SK-N-SH treated with all-trans-retinoic acid at 6 μM for 48 hours (cell line): ENCODE data around the gene AMELY.

Experiments
- BACH2 ChIP-seq: fragments of 250-450 bp; sonication (Bioruptor Pico); IDR thresholded peaks from 2 replicates; pipeline ENCODE4 v1.9.0; 2021; ENCODE audit warnings: mild to moderate bottlenecking, borderline replicate concordance
- RARB ChIP-seq: fragments of 250-450 bp; sonication (Bioruptor Pico); IDR thresholded peaks from 2 replicates; pipeline ENCODE4 v1.8.0; 2021; ENCODE audit warnings: mild to moderate bottlenecking, moderate library complexity
- TCF4 ChIP-seq: fragments of 250-450 bp; sonication (Bioruptor Pico); IDR thresholded peaks from 2 replicates; pipeline ENCODE4 v1.8.0; 2021; ENCODE audit warnings: mild to moderate bottlenecking, moderate library complexity, borderline replicate concordance
- ZC3H10 ChIP-seq: fragments of 250-450 bp; sonication (Bioruptor Pico); IDR thresholded peaks from 2 replicates; pipeline ENCODE4 v1.5.1; 2021; ENCODE audit warnings: mild to moderate bottlenecking, moderate library complexity
- ZFP3 ChIP-seq: fragments of 250-450 bp; sonication (Bioruptor Pico); IDR thresholded peaks from 2 replicates; pipeline ENCODE4 v1.5.0; 2020; ENCODE audit warnings: mild to moderate bottlenecking, moderate library complexity
- ZFP30 ChIP-seq: fragments of 450-650 bp; formaldehyde crosslinking; IDR thresholded peaks from 2 replicates; pipeline ENCODE4 v1.5.0; 2022; ENCODE audit warnings: mild to moderate bottlenecking, moderate library complexity
- TF ChIP-seq, protein P1 (sequence below): fragments of 250-450 bp; sonication (Bioruptor Pico); IDR thresholded peaks from 2 replicates; pipeline ENCODE4 v1.8.0; 2020; ENCODE audit warnings: mild to moderate bottlenecking, moderate library complexity, borderline replicate concordance

DNA sequence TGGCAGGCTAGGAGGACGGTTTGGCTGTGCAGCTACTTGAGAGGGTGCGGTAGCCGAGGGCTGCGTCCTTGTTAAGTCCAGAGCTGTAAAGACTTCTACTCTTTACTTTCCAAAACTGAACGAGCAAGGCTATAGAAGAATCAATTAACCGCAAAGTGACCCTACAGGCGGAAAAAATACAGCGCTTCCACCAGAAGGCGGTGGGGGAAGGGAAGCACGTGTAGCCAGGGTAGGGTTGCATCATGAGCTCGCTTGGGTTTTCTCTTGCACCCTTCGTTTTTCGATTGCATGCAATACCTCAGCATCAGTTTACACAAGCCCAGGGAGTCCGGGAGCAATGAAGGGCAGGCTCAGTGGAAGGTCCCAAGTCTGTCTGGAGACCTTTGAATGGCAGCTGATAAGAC lies 2.4 kb downstream of the AMELY start:
- TF ChIP-seq ZFP30 (CRISPR knock-in tag) (no peak), BACH2 (no peak), RARB (no peak), ZC3H10 (no peak), ZFP3 (CRISPR knock-in tag) (no peak), TCF4 (CRISPR knock-in tag) (no peak)
- TF ChIP-seq, protein P1, sequence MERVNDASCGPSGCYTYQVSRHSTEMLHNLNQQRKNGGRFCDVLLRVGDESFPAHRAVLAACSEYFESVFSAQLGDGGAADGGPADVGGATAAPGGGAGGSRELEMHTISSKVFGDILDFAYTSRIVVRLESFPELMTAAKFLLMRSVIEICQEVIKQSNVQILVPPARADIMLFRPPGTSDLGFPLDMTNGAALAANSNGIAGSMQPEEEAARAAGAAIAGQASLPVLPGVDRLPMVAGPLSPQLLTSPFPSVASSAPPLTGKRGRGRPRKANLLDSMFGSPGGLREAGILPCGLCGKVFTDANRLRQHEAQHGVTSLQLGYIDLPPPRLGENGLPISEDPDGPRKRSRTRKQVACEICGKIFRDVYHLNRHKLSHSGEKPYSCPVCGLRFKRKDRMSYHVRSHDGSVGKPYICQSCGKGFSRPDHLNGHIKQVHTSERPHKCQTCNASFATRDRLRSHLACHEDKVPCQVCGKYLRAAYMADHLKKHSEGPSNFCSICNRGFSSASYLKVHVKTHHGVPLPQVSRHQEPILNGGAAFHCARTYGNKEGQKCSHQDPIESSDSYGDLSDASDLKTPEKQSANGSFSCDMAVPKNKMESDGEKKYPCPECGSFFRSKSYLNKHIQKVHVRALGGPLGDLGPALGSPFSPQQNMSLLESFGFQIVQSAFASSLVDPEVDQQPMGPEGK (CRISPR knock-in tag) = no peak
